HG03095 (cell line): Measurements from ENCODE around the gene PLEKHG4.

Experiments used
- ATAC-seq: cut with Tn5 transposase; IDR thresholded peaks from one replicate; pipeline ENCODE4 v1.9.1; 2021; ENCODE audit warnings: moderate library complexity; ENCODE audit not compliant: unreplicated experiment

The PLEKHG4 gene

GRCh38 chr16:67244387-67245185, 34.7 kb upstream of the PLEKHG4 start:
- peak; percentile 50 for ATAC-seq

GRCh38 chr16:67245186-67245585, 34.1 kb upstream of the PLEKHG4 start:
- no peak for ATAC-seq

GRCh38 chr16:67245674-67246080, 33.7 kb upstream of the PLEKHG4 start:
- no peak for ATAC-seq

GRCh38 chr16:67246081-67246755, 33.1 kb upstream of the PLEKHG4 start:
- no peak for ATAC-seq

- ATAC-seq, result no peak
These were observed 32.6 kb upstream of the PLEKHG4 start for GRCh38 chr16:67246756-67247191.

GRCh38 chr16:67247192-67248072, 31.9 kb upstream of the PLEKHG4 start, which contains the start of gene FHOD1:
Gene FHOD1, minus strand, starts transcription at chr16:67247481. Its CDS starts 71 bp downstream, at chr16:67247410.
- peak; percentile 35 for ATAC-seq

- ATAC-seq, result no peak
These were observed 31.3 kb upstream of the PLEKHG4 start for GRCh38 chr16:67248073-67248400.

GRCh38 chr16:67248401-67249177, 30.7 kb upstream of the PLEKHG4 start, which contains the start of gene SLC9A5:
Gene SLC9A5, plus strand, starts transcription at chr16:67248979. Its CDS starts 36 bp downstream, at chr16:67249015.
- ATAC-seq, result no peak

- ATAC-seq, result no peak
These were observed 29.9 kb upstream of the PLEKHG4 start for GRCh38 chr16:67249178-67250044.

GRCh38 chr16:67250045-67250327, 29.3 kb upstream of the PLEKHG4 start:
- no peak for ATAC-seq

- no peak for ATAC-seq
These were observed 26.5 kb upstream of the PLEKHG4 start for GRCh38 chr16:67252609-67253497.

- no peak for ATAC-seq
These were observed 24.4 kb upstream of the PLEKHG4 start for GRCh38 chr16:67254801-67255552.

- no peak for ATAC-seq
These were observed 23.6 kb upstream of the PLEKHG4 start for GRCh38 chr16:67255553-67256221.

- ATAC-seq, result no peak
These were observed 22.6 kb upstream of the PLEKHG4 start for GRCh38 chr16:67256701-67257230.

- ATAC-seq, result no peak
These were observed 21.7 kb upstream of the PLEKHG4 start for GRCh38 chr16:67257486-67258160.

- ATAC-seq, result no peak
These were observed 21.0 kb upstream of the PLEKHG4 start for GRCh38 chr16:67258161-67258835.
